GM18951 (cell line): Measurements from ENCODE around the gene TMPRSS5.
"Not testable (repeated sequence)": the region's sequence is repeated elsewhere in the genome, so short reads cannot be mapped to it uniquely, and the experiment has no call there.

Source experiments
- POLR2A ChIP-seq: IDR thresholded peaks from 4 replicates; pipeline ENCODE4 v1.6.1; 2011; ENCODE audit warnings: mild to moderate bottlenecking; ENCODE audit not compliant: insufficient read length, insufficient read depth; ENCODE audit errors: extremely low read depth
- in situ Hi-C: fragments of 300-500 bp; cut with MboI; formaldehyde crosslinking; loops from one replicate; pipeline ENCODE4 v1.12.0; 2022; ENCODE audit warnings: low sequenced_read_pairs, mixed read lengths, inconsistent platforms; ENCODE audit not compliant: unreplicated experiment

TMPRSS5 gene

DNA sequence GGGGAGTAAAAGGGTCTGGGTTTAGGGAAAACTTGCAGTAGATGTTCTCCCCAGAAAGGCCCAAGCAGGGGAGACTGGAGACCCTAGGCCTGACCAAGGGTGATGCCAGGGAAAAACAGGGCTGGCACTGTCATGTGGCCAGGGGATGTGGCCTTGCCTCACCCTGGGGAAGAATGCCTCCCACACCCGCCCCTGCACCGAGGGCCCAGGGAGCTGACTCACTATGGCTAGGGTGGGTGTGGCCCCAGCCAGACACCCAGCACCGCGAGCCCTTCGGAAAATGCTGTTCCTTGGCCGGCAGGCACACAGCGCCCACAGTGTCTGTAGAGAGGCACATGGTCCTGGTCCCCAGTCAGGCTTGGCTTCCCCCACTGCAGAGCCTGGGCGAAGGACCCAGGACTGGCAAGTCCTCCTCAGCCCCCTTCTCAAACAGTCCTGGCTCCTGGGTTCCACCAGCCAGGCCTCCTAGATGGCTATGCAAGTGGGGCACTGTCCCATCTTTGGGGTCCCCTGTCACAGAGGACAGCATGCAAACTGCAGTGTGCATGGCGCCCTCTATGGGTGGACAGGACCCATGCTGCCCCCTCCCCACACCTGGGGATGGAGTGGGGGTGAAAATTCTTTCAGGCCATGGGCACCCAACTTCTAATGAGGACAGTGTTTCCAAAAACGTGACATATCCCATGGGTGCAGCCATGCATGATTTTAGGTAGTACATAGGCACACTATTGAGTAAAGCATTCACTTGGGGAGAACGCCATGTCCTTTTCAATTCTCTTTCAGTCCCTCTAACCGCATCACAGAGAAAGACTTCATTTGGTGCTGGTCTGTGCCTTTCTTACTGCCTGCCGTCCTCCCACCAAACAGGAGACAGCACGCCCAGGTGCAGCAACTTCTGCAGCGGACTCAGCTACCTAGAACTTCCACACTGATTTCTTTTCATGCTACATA is 15.2 kb downstream of the TMPRSS5 start:
- in situ Hi-C loops: no loop called here
- no peak for TF ChIP-seq POLR2A

GRCh38 chr11:113689768-113690618 is 16.1 kb downstream of the TMPRSS5 start:
- TF ChIP-seq POLR2A: no peak
- in situ Hi-C loops: no loop called here

DNA sequence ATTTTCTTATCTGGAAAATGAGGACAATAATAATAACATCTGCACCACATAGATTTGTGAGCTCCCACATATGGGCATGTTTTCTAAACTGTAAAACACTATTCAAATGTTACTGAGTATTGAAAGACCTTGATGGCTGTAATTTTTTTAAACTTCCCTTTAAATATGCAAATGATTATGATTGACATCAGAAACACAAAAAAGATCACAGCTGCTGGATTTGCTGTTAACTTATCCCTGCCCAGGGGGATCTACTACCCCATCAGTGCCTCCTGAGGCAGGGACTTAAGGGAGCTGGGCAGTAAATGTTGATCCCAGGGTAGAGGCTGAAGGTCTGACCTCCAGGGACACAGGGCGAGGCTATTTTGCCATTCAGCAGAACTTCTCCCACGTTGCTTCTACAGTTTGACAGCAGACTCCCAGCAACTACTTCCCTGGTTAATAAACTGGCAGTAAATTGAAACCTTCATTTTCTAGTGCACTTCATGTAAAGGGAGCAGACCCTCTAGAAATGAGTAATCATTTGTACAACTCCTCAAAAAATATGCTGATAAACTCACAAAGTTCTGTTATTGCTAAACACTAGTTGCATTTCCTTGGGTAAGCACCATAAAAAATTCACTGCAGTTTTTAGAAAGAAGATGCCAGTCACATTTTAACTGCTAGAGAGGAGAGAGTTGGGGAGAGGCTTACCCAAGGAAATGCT is 20.3 kb downstream of the TMPRSS5 start:
- in situ Hi-C loops: no loop called here

DNA sequence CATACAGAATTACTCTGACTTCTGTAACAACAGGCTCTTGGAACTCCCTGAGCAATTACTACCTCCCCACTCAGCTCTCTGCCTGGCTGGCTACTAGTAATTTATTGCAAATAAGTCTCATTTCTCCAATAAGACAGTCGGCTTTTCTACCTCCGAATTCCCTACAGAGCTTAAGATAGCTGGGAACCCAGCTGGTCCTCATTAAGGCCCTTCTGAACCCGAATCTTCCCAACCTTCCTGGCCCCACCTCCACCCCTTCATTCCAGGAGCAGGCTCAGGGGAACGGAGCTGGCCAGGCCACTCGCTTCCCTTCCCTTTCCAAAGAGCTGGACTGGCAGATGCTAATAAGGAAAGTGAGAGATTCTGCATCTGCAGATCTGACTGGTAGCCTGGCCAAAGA is 21.6 kb downstream of the TMPRSS5 start:
- no peak for TF ChIP-seq POLR2A
- in situ Hi-C loops: no loop called here

More for the DNA sequence above, 20.3 kb downstream of the TMPRSS5 start:
- no peak for TF ChIP-seq POLR2A

GRCh38 chr11:113683481-113684046 is 22.5 kb downstream of the TMPRSS5 start:
- in situ Hi-C loops: no loop called here
- no peak for TF ChIP-seq POLR2A

- in situ Hi-C loops: no loop called here
Measured at GRCh38 chr11:113681711-113682413, 24.2 kb downstream of the TMPRSS5 start.

DNA sequence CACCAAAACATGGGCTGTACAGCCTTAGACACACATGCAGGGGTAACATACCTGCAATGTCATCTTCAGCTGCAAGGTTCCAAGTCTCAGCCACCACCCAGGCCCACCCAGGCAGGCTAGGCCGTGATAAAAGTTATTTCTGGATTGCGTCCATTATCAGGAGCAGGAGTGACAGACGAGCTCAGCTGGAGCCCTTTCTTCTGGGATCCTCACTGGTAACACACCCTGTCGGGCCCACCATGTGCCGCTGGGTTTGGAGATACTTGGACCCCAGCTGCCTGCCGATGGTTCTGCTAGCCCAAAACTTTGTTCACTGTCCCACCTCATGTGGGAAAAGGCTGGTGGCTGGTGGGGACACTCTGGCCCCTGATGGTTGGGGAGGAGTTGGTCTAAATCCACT is 24.8 kb downstream of the TMPRSS5 start:
- in situ Hi-C loops: no loop called here
- TF ChIP-seq POLR2A: no peak

More at GRCh38 chr11:113681711-113682413, 24.2 kb downstream of the TMPRSS5 start:
- no peak for TF ChIP-seq POLR2A

DNA sequence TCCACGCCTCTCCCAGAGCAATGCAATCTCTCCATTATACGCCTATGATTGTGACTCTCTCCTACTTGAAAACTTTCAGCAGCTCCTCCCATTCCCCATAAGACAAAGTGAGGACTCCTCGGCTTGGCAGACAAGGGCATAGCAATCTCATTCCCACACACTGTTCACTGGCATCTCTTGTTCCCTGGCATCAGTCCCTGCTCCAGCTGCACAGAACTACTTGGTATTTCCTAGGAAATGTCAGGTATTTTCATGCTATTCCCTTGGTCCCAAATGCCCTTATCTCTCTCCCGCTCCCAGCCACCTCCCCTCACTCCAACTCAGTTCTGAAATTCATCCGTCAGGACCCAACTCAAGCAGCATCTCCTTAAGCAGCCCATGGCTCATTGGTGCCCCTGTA is 28.4 kb downstream of the TMPRSS5 start:
- in situ Hi-C loops: no loop called here
- no peak for TF ChIP-seq POLR2A

GRCh38 chr11:113675565-113675964 is 30.5 kb downstream of the TMPRSS5 start:
- TF ChIP-seq POLR2A: no peak
- in situ Hi-C loops: no loop called here

GRCh38 chr11:113675003-113675561 is 31.0 kb downstream of the TMPRSS5 start:
- no peak for TF ChIP-seq POLR2A
- in situ Hi-C loops: no loop called here

GRCh38 chr11:113674397-113674685 is 31.8 kb downstream of the TMPRSS5 start:
- in situ Hi-C loops: no loop called here
- no peak for TF ChIP-seq POLR2A

DNA sequence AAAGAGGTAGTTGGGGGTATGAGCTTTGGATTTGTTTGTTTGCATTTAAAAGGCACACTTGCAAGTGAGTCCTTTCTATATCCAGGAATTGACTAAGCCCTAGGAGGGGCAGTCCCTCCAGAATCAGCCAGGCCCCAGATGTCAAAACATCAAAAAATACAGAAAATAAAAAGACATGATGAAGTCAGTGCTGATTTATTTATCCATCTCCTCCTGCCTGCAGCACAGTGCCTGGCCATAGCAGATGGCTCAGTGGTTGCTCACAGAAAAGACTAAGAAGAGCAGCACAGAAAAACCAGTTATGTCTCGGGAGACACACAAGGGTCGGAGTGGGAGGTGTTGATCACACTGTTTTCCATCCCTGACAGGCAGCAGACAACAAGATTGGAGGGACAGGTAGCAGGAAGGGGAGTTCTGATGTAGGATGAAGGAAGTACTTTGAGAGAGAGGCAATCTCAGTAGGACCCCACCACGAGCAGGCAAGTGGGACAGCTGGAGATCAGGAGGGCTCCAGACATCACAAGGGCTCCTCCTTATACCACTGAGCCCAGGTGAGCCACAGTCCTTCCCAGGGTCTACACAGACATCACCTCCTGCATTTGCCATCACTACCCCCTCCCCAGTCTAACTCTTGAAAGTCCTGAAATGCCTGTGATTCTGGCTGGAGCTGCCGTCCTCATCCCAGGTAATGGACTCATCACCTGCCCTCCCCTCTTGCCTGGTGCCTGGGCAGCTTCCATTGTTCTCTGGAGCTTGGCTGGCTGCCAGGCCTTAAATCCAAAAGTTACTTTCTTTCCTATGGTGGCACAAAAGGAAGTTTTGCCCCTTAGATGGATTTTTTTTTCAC is 32.3 kb downstream of the TMPRSS5 start:
- in situ Hi-C loops: no loop called here
- TF ChIP-seq POLR2A: no peak

GRCh38 chr11:113671914-113672313 is 34.2 kb downstream of the TMPRSS5 start:
- in situ Hi-C loops: not testable (repeated sequence)
